CD4-positive, alpha-beta T cell treated with Interleukin-21 for 1 hour (primary cell): ENCODE data around the gene CACTIN.

ENCODE experiments used
- DNase-seq: peaks from one replicate; pipeline ENCODE4 v3.0.0-alpha.2; 2020

Gene CACTIN

GRCh38 chr19:3622224-3622623 lies 4.4 kb downstream of the CACTIN start:
- DNase-seq: no peak

- no peak for DNase-seq
These were observed 4.9 kb downstream of the CACTIN start for GRCh38 chr19:3621689-3622088.

- no peak for DNase-seq
These were observed 5.6 kb downstream of the CACTIN start for GRCh38 chr19:3620817-3621547.

- DNase-seq: no peak
These were observed 6.3 kb downstream of the CACTIN start for GRCh38 chr19:3620145-3620816.

GRCh38 chr19:3619631-3620012 lies 7.0 kb downstream of the CACTIN start:
- no peak for DNase-seq

- no peak for DNase-seq
These were observed 7.6 kb downstream of the CACTIN start for GRCh38 chr19:3618811-3619630.

GRCh38 chr19:3618144-3618810 lies 8.3 kb downstream of the CACTIN start:
- peak; percentile 46 for DNase-seq

- no peak for DNase-seq
These were observed 9.1 kb downstream of the CACTIN start for GRCh38 chr19:3617463-3617862.

- DNase-seq: no peak
These were observed 11.0 kb downstream of the CACTIN start for GRCh38 chr19:3615524-3616135.

- DNase-seq: no peak
These were observed 11.6 kb downstream of the CACTIN start for GRCh38 chr19:3614858-3615505.

- DNase-seq: no peak
These were observed 12.6 kb downstream of the CACTIN start for GRCh38 chr19:3613818-3614661.

GRCh38 chr19:3612901-3613741 lies 13.5 kb downstream of the CACTIN start:
- DNase-seq: no peak

- DNase-seq: no peak
These were observed 14.3 kb downstream of the CACTIN start for GRCh38 chr19:3612330-3612729.

GRCh38 chr19:3611841-3612240 lies 14.7 kb downstream of the CACTIN start:
- no peak for DNase-seq

- no peak for DNase-seq
These were observed 15.6 kb downstream of the CACTIN start for GRCh38 chr19:3610745-3611717.

- DNase-seq: no peak
These were observed 16.5 kb downstream of the CACTIN start for GRCh38 chr19:3609779-3610719.

- DNase-seq: no peak
These were observed 17.8 kb downstream of the CACTIN start for GRCh38 chr19:3608750-3609322.
